NK-92 treated with Interleukin-12 subunit alpha and Interleukin-12 subunit beta, amount 100 ng/mL, for 24 hours (cell line): ENCODE data around the gene SH3D21.
A peak's percentile ranks its signal among the peaks of the same experiment; 100 is the strongest.

Experiments
- DNase-seq: peaks from one replicate; lab custom pipeline; 2025; lab: John Stamatoyannopoulos, UW

Gene SH3D21

DNA sequence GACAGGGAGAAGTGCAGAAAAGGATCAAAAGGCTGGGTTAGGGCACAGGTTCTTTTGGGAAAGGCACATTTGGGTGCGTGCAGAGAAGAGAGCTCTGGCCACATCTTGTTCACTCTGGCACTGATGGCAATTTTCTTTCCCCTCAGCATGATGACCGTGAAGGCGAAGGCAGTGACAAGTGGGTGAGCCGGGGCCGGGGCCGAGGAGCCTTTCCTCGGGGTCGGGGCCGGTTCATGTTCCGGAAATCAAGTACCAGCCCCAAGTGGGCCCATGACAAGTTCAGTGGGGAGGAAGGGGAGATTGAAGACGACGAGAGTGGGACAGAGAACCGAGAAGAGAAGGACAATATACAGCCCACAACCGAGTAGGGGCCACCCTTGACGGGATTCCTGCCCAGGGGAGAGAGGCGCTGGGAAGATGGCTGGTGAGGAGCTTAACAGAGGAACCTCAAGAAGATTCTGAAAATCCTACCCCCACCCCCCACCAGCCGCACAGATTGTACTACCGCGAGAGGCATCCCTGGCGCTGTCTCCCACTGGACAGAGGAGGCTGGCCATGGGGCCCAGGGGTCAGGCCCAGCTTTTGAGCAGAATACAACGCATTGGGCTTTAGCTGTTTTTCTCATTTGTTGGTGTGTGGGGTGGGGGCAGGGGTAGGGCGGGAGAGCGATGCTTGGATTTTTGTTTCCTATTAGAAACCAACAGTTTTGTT, 2.4 kb upstream of the SH3D21 start:
- no peak for DNase-seq

DNA sequence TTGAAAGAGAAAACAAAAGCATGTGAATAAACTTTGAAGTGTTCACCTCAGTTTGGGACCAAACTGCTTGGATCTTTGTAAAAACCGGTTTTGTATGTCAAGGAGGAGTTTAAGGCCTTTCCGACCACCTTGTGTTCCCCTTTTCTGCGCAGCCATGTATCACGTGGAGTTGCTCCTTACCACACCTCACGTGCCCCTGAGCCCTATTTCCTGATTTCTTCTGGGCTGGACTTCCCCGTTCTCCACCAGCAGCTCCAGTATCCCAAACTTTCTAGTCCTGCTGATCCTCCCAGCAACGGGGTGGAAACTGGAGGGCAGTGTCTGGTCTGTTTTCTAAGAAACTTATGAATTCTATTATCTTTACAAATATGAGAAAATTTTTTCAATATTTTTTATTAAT, 1.6 kb upstream of the SH3D21 start:
- DNase-seq, result no peak

DNA sequence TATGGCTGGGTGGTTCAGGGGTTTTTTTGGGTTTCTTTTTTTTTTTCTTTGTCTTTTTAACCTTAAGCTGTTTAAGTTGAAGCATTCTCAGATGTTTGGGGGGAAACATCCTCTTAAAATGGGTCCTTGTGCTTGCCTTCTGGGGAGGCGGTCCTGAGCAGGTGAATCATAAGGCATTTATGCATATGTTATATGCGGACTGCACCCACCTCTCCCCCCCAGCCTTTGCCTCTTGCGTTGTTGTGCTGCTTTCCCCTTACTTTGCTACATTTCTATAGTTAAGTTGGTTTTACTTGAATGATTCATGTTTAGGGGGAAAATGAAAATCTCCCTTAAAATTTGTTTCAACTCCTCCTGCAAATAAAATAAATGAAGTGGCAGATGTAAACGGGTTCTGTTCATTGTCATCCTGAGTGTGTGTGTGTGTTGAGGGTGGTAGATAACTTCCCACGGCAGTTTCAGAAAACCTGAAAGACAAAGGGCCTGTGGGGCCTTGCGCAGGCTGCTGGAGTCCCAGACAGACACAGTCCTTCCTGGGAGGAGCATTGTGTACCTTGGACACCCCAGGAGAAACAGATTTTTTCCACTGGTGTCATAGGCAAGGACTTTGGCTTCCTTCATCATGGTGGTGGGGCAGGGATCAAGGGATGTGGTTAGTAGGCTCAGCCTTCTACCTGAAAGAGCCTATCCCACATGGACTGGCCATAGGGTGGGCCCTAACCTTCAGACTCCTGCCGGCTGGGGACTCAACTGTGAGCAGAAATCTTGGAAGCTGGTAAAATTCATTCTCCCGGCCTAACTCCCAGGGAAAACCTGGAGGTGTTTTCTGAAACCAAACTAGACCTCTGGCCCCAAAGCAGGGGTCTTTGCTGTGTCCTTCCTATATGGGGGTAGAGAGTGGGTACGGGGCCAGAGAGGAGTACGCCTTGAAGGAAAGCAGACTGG, 926 bp upstream of the SH3D21 start:
- DNase-seq, result no peak

DNA sequence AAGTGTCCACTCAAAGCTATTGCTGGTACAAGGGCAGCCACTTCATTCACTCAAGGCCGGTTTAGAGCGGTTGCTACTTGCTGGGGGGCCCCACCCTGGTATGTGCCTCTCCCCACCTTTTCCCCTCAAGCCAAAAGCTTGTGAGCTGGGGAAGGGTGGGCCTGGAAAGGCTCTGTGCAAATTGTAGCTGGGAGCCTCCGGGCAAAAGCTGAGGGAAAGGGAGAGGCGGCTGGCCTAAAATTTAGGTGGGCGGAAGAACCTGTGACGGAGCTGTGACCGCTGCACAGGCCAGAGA, 306 bp upstream of the SH3D21 start:
- no peak for DNase-seq

DNA sequence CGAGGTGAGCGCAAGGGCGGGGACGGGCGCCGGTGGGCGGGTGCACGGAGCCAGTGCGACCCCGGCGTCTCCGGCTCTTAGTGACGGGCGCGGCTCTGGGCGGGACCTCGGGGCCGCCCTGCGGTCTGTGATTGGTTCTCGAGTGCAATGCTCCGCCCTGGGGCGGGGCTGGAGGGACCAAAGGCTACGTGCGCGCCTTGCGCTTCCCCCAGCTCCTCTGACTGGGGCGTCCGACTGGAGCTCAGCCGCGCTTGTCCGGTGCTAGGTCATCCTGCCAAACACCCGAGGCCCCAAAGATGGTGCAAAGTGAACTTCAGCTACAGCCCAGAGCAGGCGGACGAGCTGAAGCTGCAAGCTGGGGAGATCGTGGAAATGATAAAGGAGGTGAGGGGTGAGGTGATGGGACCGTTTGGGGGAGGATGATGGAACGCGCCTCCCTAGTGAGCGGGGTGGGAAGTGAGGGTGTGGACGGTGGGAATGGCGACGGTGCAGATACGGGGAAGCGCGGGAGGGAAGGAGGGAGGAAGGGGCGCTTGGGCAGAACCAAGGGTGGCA, 811 bp downstream of the SH3D21 start:
- DNase-seq, result peak; percentile 35

DNA sequence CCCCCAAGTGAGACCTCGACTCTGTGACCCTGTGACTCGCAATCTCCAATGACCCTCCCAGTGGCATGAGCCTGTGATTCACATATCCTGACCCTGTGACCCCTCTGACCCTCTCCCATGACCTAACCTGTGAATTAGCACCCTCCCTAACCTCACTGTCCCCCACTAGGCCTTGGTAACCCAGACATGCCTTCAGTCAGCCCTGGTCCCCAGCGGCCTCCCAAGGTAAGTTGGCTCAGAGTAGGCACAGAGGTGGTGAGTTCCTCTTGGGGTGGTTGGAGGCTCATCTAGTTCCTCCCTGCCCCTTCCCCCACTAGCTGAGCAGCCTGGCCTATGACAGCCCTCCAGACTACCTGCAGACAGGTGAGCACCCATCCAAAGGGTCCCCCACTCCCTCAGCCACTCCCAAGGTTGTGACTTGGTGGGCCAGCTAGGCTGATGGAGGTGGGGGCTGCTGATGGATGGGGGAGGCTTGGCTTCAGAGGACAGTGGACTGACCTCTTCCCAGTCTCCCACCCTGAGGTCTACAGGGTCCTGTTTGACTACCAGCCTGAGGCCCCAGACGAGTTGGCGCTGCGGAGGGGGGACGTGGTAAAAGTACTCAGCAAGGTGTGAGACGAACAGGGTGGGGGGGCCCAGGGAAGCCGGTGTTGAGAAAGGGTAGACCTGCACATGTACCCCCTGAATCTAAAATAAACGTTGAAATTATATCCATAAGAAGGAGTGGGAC, 1.6 kb downstream of the SH3D21 start:
- no peak for DNase-seq

DNA sequence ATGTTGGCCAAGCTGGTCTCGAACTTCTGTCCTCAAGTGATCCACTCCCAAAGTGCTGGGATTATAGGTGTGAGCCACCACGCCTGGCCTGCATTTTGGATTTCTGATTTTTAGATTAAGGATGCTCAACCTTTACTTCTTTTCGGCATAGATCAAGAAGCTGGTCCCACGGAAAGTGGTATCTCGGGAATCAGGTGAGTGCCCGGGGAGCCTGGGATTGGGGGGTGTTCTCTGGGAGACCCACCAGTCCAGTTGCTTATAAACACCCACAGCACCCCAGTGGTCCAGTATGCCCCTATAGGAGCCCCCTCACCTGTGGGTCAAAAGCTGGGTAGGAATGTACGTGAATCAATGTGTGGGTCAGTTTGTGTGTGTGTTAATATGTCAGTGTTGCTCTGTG, 3.2 kb downstream of the SH3D21 start:
- DNase-seq, result no peak

DNA sequence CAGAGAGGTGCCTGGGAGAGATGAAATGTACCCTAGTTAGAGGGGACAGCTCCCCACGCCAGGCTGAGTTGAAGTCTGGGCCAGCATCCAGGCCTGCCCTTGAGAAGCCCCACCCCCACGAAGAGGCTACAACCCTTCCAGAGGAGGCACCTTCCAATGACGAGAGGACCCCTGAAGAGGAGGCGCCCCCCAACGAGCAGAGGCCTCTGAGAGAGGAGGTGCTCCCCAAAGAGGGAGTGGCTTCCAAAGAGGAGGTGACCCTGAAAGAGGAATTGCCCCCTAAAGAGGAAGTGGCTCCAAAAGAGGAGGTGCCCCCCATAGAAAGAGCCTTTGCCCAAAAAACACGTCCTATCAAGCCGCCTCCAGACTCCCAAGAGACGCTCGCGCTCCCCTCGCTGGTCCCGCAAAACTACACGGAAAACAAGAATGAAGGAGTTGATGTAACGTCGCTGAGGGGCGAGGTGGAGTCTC, 14.2 kb downstream of the SH3D21 start:
- no peak for DNase-seq

DNA sequence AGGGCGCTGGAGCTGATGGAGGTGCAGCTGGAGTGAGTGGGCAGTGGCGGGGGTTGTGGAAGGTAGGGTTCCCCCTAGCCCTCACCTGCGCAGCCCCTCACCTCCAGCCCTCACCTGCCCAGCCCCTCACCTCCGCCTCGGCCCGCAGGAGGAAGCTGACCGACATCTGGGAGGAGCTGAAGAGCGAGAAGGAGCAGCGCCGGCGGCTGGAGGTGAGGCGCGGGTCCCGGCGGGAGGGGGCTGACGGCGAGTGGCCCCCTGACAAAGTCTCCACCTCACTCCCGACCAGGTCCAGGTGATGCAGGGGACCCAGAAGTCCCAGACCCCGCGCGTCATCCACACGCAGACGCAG, 14.6 kb downstream of the SH3D21 start:
- DNase-seq, result no peak

DNA sequence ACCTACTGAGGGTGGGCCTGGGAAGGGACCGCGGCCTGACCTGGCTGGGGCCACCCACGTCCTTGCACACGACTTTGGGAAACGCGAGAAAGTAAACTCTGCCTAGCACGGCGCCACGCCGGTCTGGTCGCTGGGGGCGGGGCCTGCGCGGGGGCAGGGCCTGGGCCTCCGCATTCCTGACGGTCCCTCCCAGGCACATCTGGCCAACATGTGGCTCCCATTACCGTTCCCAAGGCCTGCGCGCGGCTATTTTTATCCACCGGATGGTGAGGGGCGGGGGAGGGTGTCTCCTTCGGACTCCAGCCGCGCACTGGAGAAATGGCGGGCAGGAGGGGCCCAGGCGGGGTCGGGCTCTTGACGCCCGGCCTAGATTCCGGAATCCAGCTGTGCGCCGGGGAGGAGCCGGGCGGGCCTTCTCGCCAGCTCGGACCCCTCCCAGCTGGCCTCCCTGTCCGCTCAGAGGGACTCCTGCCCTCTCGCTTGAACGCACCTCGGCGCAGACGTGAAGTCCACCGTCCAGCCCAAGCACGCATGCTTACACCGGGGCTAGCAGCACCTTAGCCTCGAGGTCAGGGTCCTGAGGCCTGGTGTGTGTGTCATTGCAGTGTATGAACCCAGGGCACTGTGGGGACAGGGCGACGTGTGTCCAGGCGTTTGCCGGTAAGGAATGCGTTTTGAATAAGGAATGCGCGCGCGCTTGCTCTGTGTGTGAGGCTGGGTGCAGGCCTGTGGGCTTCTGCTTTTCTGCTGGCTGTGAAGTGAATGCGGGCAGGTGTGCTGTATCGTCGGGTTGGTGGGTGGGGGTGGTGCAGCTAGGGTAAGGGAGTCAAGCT, 15.2 kb downstream of the SH3D21 start:
- DNase-seq, result no peak

DNA sequence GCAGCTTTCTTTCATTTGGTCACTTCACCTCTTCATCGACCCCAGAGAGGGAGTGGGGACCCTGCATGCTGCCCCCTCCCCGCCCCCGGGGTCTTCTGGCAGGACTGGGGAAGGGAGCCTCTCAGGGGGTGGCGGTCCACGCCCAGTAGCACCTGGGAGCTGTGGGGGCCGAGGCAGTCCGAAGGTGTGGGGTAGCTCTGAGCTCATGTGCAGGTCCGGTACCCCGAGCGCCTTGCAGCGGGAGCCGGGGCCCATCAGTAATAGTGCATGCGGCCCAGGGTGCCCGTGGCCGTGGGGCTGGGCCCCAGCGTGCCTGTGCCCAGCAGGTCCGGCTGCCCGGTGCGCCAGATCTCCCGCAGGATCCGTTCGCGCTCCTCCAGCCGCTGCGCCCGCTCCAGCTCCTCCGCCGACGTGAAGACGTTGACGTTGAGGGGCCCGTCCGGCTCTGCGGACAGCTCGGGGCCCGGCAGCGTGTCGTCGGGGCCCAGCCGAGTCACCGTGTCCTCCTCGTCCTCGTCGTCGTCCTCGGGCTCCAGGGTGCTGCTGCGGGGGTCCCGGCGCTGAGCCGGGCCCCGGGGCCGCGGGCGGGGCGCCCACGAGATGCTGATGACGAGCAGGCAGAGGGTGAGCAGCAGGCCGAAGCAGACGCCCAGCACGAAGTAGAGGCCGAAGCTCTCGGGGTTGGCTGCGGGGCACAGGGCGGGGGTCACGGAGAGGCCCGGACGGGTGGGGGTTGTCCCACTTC, 16.0 kb downstream of the SH3D21 start:
- DNase-seq, result no peak

DNA sequence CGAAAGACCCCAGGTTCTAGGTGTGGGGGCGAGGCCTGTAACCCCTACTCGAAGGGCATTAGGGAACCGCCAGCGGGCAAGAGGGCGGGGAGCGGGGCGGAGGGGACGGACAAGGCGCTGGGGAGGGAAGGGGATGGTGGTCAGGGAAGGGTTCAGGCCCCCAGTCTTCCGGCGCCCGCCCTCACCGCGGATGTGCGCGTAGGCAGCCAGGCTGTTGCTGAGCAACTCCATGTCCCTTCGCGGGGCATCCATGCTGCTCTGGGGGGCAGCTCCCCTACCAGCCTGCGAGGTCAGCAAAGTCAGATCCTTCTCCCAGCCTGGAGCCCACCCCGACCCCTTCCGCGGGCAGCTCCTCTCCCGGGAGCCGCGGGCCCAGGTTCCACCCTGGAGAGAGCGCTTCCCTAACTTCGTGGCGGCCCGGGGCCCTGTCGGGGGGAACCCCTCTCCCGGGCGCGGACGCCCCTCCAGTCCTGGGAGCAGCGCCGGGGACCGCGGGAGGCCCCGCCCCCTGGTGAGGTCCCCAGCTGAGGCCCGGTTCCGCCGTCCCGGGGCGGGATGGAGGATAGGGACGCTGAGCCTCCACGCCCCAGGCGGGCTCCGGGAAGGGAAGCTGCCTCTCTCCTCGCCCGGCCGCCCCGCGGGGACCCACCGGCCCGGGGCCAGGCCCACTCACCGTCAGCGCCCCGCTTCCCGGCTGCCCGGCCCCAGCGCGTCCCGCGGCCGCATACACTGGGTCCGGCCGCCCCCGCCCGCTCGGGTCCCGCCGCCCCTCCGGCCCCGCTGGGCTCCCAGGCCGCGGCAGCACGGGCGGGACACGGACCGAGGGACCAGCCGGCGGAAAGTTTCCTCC, 16.8 kb downstream of the SH3D21 start:
- DNase-seq, result no peak

DNA sequence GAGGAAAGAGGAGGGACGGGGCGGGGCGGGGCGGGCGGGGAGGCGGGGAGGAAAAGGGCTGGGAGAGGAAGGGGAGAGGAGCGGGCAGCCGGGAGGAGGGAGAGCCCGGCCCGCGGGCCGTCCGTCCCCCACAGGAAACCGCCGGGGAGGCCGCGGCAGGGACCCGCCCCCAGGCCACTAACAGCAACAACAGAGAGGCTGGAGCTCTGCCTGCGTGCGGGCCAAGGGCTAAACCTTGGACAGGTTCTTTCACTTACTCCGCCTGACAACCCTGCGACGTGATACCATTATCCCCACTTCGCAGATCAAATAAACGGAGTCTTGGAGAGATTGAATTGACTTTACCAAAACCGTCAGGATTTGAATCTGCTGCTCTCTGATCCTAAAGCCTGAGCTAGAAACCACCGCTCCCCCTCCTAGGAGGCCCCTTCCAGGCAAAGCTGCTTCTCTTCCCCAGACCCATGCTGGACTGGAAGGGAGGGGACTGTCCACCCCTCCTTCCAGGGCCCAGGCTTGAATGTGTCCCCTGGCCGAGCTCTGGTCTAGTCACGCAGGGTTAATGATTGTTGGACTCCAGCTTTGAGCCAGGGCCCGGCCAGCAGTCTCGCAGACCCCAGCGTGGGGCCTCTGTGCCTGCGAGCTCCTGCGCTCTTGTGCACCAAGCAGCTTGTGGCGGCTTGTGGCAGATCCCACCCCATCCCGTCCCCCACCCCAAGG, 17.6 kb downstream of the SH3D21 start, which contains the start of gene EVA1B:
Gene EVA1B (minus strand): TSS at position 10 of the 717 bp plus-strand sequence. CDS start 608 bp downstream, outside the sequence.
- DNase-seq, result no peak

DNA sequence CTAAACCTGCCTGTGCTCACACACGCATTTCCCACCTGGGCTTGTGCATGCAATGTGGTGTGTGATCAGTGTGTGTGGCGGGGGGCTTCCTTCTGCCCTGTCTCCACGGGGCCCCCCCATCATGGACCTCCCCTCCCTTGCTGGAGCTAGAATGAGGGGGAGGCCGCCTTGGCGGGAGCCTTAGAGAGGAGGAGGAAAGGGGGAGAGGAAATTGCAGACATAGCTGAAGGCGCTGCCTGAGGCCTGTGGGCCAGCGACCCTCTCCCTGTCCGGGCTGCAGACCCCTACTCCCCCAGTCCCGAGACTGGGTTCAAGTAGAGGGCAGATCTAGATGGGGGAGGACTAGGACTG, 18.2 kb downstream of the SH3D21 start:
- DNase-seq, result no peak

DNA sequence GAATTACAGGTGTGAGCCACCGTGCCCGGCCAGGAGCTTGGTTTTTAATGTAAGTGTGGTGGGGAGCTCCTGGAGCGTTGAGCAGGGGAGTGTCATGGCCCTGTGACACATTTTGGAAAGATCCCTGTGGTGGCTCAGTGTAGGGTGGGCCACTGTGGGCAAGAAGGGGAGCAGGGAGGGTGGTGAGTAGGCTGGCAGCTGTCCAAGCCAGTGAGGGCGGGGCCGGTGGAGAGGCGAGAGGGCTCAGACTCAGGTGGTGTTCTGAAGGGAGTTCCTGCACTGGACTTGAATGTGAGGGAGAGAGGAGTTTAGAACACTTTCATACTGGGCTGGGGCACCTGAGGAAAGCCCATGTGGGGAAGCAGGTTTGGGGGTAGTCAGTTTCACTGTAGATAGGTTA, 20.3 kb downstream of the SH3D21 start:
- no peak for DNase-seq

DNA sequence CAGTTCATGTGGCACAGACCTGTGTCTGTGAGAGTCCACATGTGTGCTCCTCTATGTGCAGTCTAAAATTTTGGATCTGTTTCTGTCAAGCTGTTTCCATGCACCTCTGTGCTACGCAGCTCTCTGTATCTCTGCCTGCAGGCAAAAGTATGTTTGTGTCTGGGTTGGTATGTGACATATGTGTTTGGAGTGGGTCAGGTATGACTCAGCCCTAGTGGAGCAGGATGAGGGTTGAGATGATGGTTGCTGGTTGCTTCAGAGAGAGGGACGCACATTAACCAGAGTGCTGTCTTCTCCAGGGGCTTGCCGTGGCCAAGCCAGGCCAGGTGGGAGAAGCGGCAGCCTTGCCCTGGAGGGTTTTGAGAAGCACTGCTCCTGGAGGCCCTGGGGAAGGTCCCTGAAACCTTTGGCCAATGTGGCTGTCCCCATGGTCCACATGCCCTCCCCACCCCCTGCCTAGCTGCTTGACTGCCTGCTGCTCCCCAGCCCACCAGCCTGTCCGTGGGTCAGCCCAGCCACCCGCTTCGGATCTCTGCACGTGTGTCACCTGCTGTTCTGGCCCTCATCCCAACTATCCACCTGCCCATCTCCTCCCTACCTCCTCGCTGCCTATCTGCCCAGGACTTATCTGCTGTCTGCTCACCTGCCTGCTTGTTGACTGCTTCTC, 21.4 kb downstream of the SH3D21 start:
- peak; percentile 22 for DNase-seq

DNA sequence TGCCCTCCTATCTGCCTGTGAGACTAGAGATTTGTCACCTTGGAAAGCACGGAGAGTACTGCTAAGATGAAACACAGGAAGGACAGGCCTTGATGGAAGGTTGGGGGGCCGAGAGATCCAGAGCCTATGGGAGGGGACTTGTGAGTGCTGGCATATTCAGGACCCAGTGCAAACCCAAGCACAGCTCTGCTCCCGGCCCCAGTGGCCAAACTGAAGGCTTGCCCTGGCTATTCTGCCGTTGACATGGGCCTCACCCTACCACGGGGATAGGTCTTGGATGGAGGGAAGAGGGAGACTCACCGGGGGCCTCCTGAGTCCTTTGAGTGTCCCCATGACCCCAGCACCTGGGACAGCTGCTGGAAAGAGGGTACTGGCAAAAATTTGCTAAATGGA, 21.9 kb downstream of the SH3D21 start:
- DNase-seq, result no peak

DNA sequence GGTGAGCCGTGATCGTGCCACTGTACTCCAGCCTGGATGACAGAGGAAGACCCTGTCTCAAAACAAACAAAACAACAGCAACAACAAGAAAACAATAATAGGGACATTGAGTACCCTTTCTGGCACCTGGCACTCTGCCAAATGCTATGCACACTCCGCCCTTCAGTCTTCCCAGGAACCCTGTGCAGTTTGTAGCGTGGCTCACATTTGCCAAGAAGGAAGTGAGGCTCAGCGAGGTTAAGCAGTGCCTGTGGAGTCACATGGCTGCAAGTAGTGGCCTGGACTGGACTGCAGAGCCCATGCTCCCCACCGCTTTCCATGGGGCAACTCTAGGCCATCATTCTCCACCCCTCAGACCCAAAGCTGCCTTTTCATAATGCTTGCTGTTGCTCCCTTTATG, 22.5 kb downstream of the SH3D21 start:
- no peak for DNase-seq

DNA sequence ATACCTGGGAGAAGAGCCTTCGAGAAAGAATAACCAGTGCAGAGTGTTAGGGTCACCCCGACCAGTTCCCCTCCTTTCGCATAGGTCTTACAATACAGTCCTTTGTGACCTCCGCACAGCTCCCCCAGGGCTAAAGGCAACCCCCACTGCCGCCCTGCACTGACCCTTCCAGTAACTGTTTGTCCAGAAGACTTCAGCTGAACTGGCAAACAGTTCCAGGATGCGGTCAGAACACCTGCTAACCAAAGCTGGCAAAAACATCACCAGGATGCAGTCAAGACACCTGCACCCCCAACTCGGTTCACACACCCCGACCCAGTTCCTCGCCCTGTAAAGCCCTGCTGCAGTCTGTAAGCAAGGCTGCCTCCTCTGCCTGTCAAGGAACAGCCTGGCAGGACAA, 23.6 kb downstream of the SH3D21 start:
- no peak for DNase-seq
